NT2/D1 (cell line): ENCODE results near the gene PPP6R3.

Experiments used
- YY1 ChIP-seq: IDR thresholded peaks from 2 replicates; pipeline ENCODE4 v1.6.1; 2011; ENCODE audit not compliant: insufficient read length, insufficient read depth
- ZNF274 ChIP-seq: IDR thresholded peaks from 2 replicates; pipeline ENCODE4 v1.6.1; 2011; ENCODE audit warnings: mild to moderate bottlenecking, low read depth, low read length

GRCh38 chr11:68652683-68653156 is 192.2 kb downstream of the PPP6R3 start:
- TF ChIP-seq ZNF274: no peak
- TF ChIP-seq YY1: no peak
